H1 (cell line): ENCODE data around the gene ZNF263.

Source experiments
- ATF3 ChIP-seq: IDR thresholded peaks from 2 replicates; pipeline ENCODE4 v1.6.1; 2011; ENCODE audit warnings: low read depth, mild to moderate bottlenecking, low read length; ENCODE audit not compliant: insufficient read depth
- CTCF ChIP-seq, 3 experiments: IDR thresholded peaks; 1 replicate in 2 of 3; 2 replicates in 1 of 3; pipeline versions ENCODE4 v1.5.1 to v1.6.1; 2011; ENCODE audit warnings: low read length in 3 of 3, mild to moderate bottlenecking in 3 of 3, inconsistent platforms in 2 of 3, low read depth in 1 of 3, moderate library complexity in 1 of 3; ENCODE audit not compliant: insufficient read depth in 1 of 3; ENCODE audit errors: control extremely low read depth in 1 of 3
- EGR1 ChIP-seq: IDR thresholded peaks from 2 replicates; pipeline ENCODE4 v1.6.1; 2011; ENCODE audit warnings: low read depth, low read length, borderline replicate concordance
- EP300 ChIP-seq, 2 experiments: IDR thresholded peaks; 1 replicate in 1 of 2; 2 replicates in 1 of 2; pipeline ENCODE4 v1.6.1; 2011 to 2012; ENCODE audit warnings: low read depth in 2 of 2, low read length in 2 of 2, mild to moderate bottlenecking in 2 of 2, borderline replicate concordance in 1 of 2, inconsistent platforms in 1 of 2, moderate library complexity in 1 of 2
- JUN ChIP-seq: IDR thresholded peaks from 2 replicates; pipeline ENCODE4 v1.6.1; 2011; ENCODE audit warnings: low read depth, mild to moderate bottlenecking, improper control_type of control experiment, low read length
- POLR2A ChIP-seq, 2 experiments: IDR thresholded peaks; 1 replicate in 1 of 2; 2 replicates in 1 of 2; pipeline ENCODE4 v1.6.1; 2011; ENCODE audit warnings: low read depth in 2 of 2, low read length in 2 of 2, mild to moderate bottlenecking in 2 of 2; ENCODE audit errors: control extremely low read depth in 1 of 2
- RAD21 ChIP-seq, 2 experiments: IDR thresholded peaks in 1 of 2; conservative IDR thresholded peaks in 1 of 2; 2 replicates each; pipeline ENCODE4 v1.6.1; 2011; ENCODE audit warnings: low read depth in 2 of 2, low read length in 2 of 2, improper control_type of control experiment in 1 of 2, inconsistent platforms in 1 of 2, mild to moderate bottlenecking in 1 of 2, moderate library complexity in 1 of 2
- SIN3A ChIP-seq, 2 experiments: IDR thresholded peaks in 1 of 2; conservative IDR thresholded peaks in 1 of 2; 2 replicates each; pipeline ENCODE4 v1.6.1; 2011 to 2012; ENCODE audit warnings: low read length in 2 of 2, improper control_type of control experiment in 1 of 2, low read depth in 1 of 2, mild to moderate bottlenecking in 1 of 2
- SP1 ChIP-seq: IDR thresholded peaks from 2 replicates; pipeline ENCODE4 v1.6.1; 2011; ENCODE audit warnings: low read depth, low read length
- SUZ12 ChIP-seq: fragments of 200-600 bp; sonication (generic); IDR thresholded peaks from 2 replicates; pipeline ENCODE4 v1.6.1; 2012; ENCODE audit warnings: mild to moderate bottlenecking, inconsistent platforms, low read length, moderate library complexity, mixed read lengths

GRCh38 chr16:3306078-3306477, 22.8 kb downstream of the ZNF263 start:
- TF ChIP-seq POLR2A (IDR thresholded peaks at IDR 0.05; ENCODE audit: control extremely low read depth in 1 of 2, low read depth in 2 of 2, low read length in 2 of 2) (no peak), CTCF (IDR thresholded peaks at IDR 0.05; ENCODE audit: control extremely low read depth in 1 of 3, insufficient read depth in 1 of 3, low read depth in 1 of 3, low read length in 3 of 3) (no peak), EP300 (IDR thresholded peaks at IDR 0.05; ENCODE audit: borderline replicate concordance in 1 of 2, low read depth in 2 of 2, low read length in 2 of 2) (no peak), SP1 (no peak), JUN (no peak), SUZ12 (no peak), SIN3A (conservative IDR thresholded peaks at IDR 0.05 in 1 of 2, IDR thresholded peaks at IDR 0.05 in 1 of 2; ENCODE audit: low read depth in 1 of 2, low read length in 2 of 2) (no peak), RAD21 (IDR thresholded peaks at IDR 0.05 in 1 of 2, conservative IDR thresholded peaks at IDR 0.05 in 1 of 2; ENCODE audit: low read depth in 2 of 2, low read length in 2 of 2) (no peak), EGR1 (no peak), ATF3 (no peak)
